ENCODE results near the gene NPAS3. TPM values are rescaled to one million over a fixed set of nuclear protein-coding genes. Genes with fewer than 3 reads are reported as not detected.

NPAS3 gene
- total and polyA plus RNA-seq, 2 donors (not counting 1 experiment from before 2014, with no cell fraction given): 0.10 to 0.50 TPM

DNA sequence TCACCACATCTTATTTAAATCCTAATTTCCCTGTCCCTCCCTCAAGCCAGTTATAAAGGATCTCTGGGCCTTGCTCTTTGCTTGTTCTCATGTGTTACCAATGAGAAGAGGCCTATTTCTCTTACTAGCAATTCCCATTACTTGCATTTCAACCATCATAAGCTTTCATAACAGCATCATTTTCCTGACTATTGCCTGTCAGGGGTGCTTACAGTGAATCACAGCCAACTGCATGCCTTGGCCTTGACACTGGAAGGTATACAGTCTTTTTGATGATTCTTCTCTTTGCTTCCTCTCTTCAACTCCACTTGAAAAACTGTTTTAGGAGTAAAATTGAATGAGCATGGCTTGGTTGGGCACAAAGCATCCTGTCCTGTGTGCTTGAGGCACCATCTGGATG lies 127.0 kb downstream of the NPAS3 start:
- H3K36me3 ChIP-seq (ENCODE audit: control insufficient read depth, insufficient read depth, low read length): no peaks in the 10 kb centered on the region
- H3K4me3 ChIP-seq (replicated peaks in 1 of 4; ENCODE audit: control extremely low read depth in 1 of 4, insufficient read depth in 1 of 4, low read depth in 3 of 4, low read length in 4 of 4): no peak overlapping the region
- no peaks in the 10 kb centered on the region for H3K27me3 ChIP-seq (ENCODE audit: control insufficient read depth, insufficient read depth, low read length)
- no peaks in the 10 kb centered on the region for H3K4me1 ChIP-seq (ENCODE audit: control insufficient read depth, extremely low read depth, insufficient read depth, low read length)
- H3K9ac ChIP-seq (ENCODE audit: insufficient read depth, low read length): no peak overlapping the region
- DNase-seq (ENCODE audit: low read depth in 2 of 2): no peak
- TF ChIP-seq EZH2 (IDR thresholded peaks at IDR 0.05; ENCODE audit: low read length, missing control alignments): no peak
- TF ChIP-seq CTCF (conservative IDR thresholded peaks at IDR 0.05 in 1 of 2, IDR thresholded peaks at IDR 0.05 in 1 of 2; ENCODE audit: low read depth in 1 of 2, low read length in 2 of 2): no peak
- no peaks in the 10 kb centered on the region for H3K79me2 ChIP-seq (ENCODE audit: control insufficient read depth, insufficient read depth, low read length)
- H2AFZ ChIP-seq (ENCODE audit: low read length): no peak overlapping the region
- no peak overlapping the region for H3K4me2 ChIP-seq (ENCODE audit: extremely low read depth, insufficient read depth, low read length)
- no peak overlapping the region for H3K27ac ChIP-seq (ENCODE audit: insufficient read depth, low read length)
- H4K20me1 ChIP-seq (ENCODE audit: control insufficient read depth, extremely low read depth, insufficient read depth, low read length): peaks cover 1% of the 10 kb centered on the region
- no peaks in the 10 kb centered on the region for H3K9me3 ChIP-seq (ENCODE audit: control insufficient read depth, insufficient read depth, low read depth, low read length)

DNA sequence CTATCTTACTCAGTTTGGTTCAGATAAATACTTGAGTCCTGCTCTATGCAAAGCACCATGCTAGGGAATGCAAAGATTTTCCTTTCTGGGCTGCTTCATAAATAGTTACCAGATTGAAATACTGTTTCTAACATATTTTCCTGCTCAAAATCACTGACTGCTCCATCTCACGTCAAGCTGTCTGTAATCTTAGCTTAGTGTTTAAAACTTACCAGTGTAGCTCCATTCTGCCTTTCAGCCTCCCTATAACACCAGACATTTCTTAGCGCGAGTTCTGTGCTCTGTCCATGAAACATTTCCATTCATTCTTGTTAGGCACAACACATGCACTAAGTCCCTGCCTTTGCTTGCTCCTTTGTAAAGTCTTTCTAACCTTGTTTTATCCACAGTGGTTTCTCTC lies 129.4 kb downstream of the NPAS3 start:
- Histone ChIP-seq H3K79me2 (ENCODE audit: control insufficient read depth, insufficient read depth, low read length) (no peaks in the 10 kb centered on the region), H3K27ac (ENCODE audit: insufficient read depth, low read length) (no peak overlapping the region), H3K4me2 (ENCODE audit: extremely low read depth, insufficient read depth, low read length) (no peak overlapping the region), H3K4me1 (ENCODE audit: control insufficient read depth, extremely low read depth, insufficient read depth, low read length) (no peaks in the 10 kb centered on the region), H3K36me3 (ENCODE audit: control insufficient read depth, insufficient read depth, low read length) (no peaks in the 10 kb centered on the region), H3K4me3 (replicated peaks in 1 of 4; ENCODE audit: control extremely low read depth in 1 of 4, insufficient read depth in 1 of 4, low read depth in 3 of 4, low read length in 4 of 4) (no peak overlapping the region), H3K9ac (ENCODE audit: insufficient read depth, low read length) (no peak overlapping the region), H4K20me1 (ENCODE audit: control insufficient read depth, extremely low read depth, insufficient read depth, low read length) (peaks cover 1% of the 10 kb centered on the region), H3K27me3 (ENCODE audit: control insufficient read depth, insufficient read depth, low read length) (no peaks in the 10 kb centered on the region), H2AFZ (ENCODE audit: low read length) (no peak overlapping the region), H3K9me3 (ENCODE audit: control insufficient read depth, insufficient read depth, low read depth, low read length) (no peaks in the 10 kb centered on the region)
- no peak for TF ChIP-seq EZH2 (IDR thresholded peaks at IDR 0.05; ENCODE audit: low read length, missing control alignments)
- no peak for TF ChIP-seq CTCF (conservative IDR thresholded peaks at IDR 0.05 in 1 of 2, IDR thresholded peaks at IDR 0.05 in 1 of 2; ENCODE audit: low read depth in 1 of 2, low read length in 2 of 2)
- no peak for DNase-seq (ENCODE audit: low read depth in 2 of 2)

DNA sequence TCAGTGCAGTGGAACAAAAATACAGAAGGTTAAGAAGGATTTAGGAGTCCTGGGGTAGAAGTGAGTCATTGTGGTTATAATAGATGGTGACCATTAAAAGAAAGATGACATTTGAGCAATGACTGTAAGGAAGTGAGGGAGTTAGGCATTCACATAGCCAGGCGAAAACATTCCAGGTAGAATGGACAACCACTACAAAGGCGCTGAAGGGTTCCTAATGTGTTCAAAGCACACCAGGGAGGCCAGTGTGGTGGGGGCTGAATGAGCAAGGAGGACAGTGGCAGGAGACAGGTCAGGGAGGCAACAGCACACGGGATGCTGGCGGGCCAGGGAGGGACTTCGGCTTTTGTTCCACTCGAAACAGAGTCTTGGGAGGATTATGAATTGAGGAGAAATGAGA lies 129.9 kb downstream of the NPAS3 start:
- no peaks in the 10 kb centered on the region for H3K79me2 ChIP-seq (ENCODE audit: control insufficient read depth, insufficient read depth, low read length)
- no peak overlapping the region for H3K4me2 ChIP-seq (ENCODE audit: extremely low read depth, insufficient read depth, low read length)

More for the DNA sequence above, 129.9 kb downstream of the NPAS3 start:
- Histone ChIP-seq H2AFZ (ENCODE audit: low read length) (no peak overlapping the region), H3K27me3 (ENCODE audit: control insufficient read depth, insufficient read depth, low read length) (no peaks in the 10 kb centered on the region), H3K27ac (ENCODE audit: insufficient read depth, low read length) (no peak overlapping the region), H3K36me3 (ENCODE audit: control insufficient read depth, insufficient read depth, low read length) (no peaks in the 10 kb centered on the region), H3K9me3 (ENCODE audit: control insufficient read depth, insufficient read depth, low read depth, low read length) (no peaks in the 10 kb centered on the region), H4K20me1 (ENCODE audit: control insufficient read depth, extremely low read depth, insufficient read depth, low read length) (peaks cover 1% of the 10 kb centered on the region), H3K4me1 (ENCODE audit: control insufficient read depth, extremely low read depth, insufficient read depth, low read length) (no peaks in the 10 kb centered on the region), H3K4me3 (replicated peaks in 1 of 4; ENCODE audit: control extremely low read depth in 1 of 4, insufficient read depth in 1 of 4, low read depth in 3 of 4, low read length in 4 of 4) (no peak overlapping the region), H3K9ac (ENCODE audit: insufficient read depth, low read length) (no peak overlapping the region)
- peak in 1 of 2 donors; percentile 85 for DNase-seq (ENCODE audit: low read depth in 2 of 2)
- TF ChIP-seq EZH2 (IDR thresholded peaks at IDR 0.05; ENCODE audit: low read length, missing control alignments) (no peak), CTCF (conservative IDR thresholded peaks at IDR 0.05 in 1 of 2, IDR thresholded peaks at IDR 0.05 in 1 of 2; ENCODE audit: low read depth in 1 of 2, low read length in 2 of 2) (no peak)
